Body of pancreas (tissue), 4 donors: Measurements from ENCODE around the gene HMG20B. TPM values are rescaled to one million over a fixed set of nuclear protein-coding genes. Genes with fewer than 3 reads are reported as not detected.
A peak's percentile ranks its signal among the peaks of the same experiment; 100 is the strongest.

Experiments
- ATAC-seq: fragments of 150-250 bp; one replicate; pipeline ENCODE4 v1.9.1; 2016
- DNase-seq, 4 donors: peaks; one replicate each; pipeline ENCODE4 v3.0.0-alpha.2; 2019
- H3K27ac ChIP-seq, 4 donors: fragments of 200-600 bp; sonication (generic); 1 replicate in 3 of 4; 2 replicates in 1 of 4; pipeline versions ENCODE4 v1.5.1 to v1.6.1; 2016 to 2019; ENCODE audit warnings: mild to moderate bottlenecking in 1 of 4, mixed read lengths in 1 of 4, moderate library complexity in 1 of 4
- H3K27me3 ChIP-seq, 2 donors: fragments of 200-600 bp; sonication (generic); one replicate each; pipeline ENCODE4 v1.6.0; 2016; ENCODE audit warnings: mild to moderate bottlenecking in 1 of 2
- H3K36me3 ChIP-seq, 2 donors: fragments of 200-600 bp; sonication (generic); replicated peaks in 1 of 2; 2 replicates each; pipeline ENCODE4 v1.5.1; 2016; ENCODE audit warnings: low read depth in 2 of 2; ENCODE audit not compliant: insufficient read depth in 1 of 2
- H3K4me1 ChIP-seq: fragments of 200-600 bp; sonication (generic); one replicate; pipeline ENCODE4 v1.6.0; 2016
- H3K4me3 ChIP-seq, 2 donors: fragments of 200-600 bp; sonication (generic); 1 replicate in 1 of 2; 2 replicates in 1 of 2; pipeline ENCODE4 v1.5.1; 2016 to 2019
- H3K9me3 ChIP-seq, 3 donors: fragments of 200-600 bp; sonication (generic); 1 replicate in 2 of 3; 2 replicates in 1 of 3; pipeline ENCODE4 v1.5.1; 2016
- POLR2A ChIP-seq, 3 donors: fragments of 450-650 bp; IDR thresholded peaks; one replicate each; pipeline ENCODE4 v1.6.1; 2016; ENCODE audit warnings: antibody characterized with exemption in 3 of 3, mild to moderate bottlenecking in 2 of 3
- WGBS, 2 donors: methylation state at CpG; one replicate each; pipeline ENCODE4 v1.1.5; 2017; 5-methylcytosine and 5-hydroxymethylcytosine counted together
- intact Hi-C: fragments of 100-400 bp; cut with DNase I; formaldehyde crosslinking; loops from one replicate; pipeline ENCODE4 v1.15.1; 2023
- total RNA-seq, 2 donors: library from RNA; depleted of rRNA; stranded (reverse); fragments of >200 nt; gene quantifications; one replicate each; pipeline ENCODE4 v1.1.0, GENCODE V29; 2016
- TF ChIP-seq, protein P1 (sequence below), 7 experiments: fragments of 450-650 bp in 4 of 7; fragments of 200-600 bp in 3 of 7; sonication (generic) in 3 of 7; IDR thresholded peaks; one replicate each; pipeline ENCODE4 v1.5.1; 2016 to 2019; ENCODE audit warnings: antibody characterized with exemption in 7 of 7

The HMG20B gene
- total RNA-seq, 2 donors from 2014 or later, result 66.7 to 91.0 TPM

DNA sequence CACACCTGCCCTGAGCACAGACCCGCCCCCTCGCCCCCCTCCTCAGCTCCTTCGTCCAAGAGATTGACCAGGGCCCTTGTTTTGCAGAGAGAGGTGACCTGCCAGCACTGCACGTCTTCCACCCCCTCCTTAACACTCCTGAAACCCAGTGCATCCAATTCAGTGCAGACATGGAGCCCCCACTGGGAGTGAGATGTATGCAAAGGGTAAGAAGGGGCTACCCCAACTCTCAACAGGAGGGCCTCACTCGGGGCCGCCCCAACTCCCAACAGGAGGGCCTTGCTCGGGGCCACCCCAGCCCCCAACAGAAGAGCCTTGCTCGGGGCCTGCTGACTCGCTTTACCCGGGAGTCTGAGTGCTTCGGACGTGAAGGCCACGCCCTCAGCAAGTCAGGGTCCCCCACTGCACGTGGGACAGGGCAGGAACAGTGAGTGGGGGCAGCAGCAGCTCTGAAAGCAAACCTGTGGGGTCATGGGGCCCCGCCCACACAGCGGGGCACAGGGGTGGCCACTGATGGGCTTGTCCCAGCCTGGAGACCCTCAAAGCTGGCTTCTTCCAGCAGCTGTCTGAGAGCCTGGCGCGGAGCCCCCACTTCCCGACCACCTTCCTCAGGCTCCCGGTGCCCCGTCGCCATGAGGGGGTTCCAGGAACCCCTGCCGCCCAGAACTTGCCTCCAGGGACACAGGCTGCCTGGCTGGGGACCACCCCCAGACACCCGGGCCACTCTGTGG is 48.2 kb downstream of the HMG20B start:
- peaks cover 0 to 2% of the 10 kb centered on the region in 2 donors for H3K36me3 ChIP-seq
- H3K4me3 ChIP-seq, result no peak overlapping the region
- TF ChIP-seq, protein P1, sequence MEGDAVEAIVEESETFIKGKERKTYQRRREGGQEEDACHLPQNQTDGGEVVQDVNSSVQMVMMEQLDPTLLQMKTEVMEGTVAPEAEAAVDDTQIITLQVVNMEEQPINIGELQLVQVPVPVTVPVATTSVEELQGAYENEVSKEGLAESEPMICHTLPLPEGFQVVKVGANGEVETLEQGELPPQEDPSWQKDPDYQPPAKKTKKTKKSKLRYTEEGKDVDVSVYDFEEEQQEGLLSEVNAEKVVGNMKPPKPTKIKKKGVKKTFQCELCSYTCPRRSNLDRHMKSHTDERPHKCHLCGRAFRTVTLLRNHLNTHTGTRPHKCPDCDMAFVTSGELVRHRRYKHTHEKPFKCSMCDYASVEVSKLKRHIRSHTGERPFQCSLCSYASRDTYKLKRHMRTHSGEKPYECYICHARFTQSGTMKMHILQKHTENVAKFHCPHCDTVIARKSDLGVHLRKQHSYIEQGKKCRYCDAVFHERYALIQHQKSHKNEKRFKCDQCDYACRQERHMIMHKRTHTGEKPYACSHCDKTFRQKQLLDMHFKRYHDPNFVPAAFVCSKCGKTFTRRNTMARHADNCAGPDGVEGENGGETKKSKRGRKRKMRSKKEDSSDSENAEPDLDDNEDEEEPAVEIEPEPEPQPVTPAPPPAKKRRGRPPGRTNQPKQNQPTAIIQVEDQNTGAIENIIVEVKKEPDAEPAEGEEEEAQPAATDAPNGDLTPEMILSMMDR (IDR thresholded peaks at IDR 0.05), result no peak
- TF ChIP-seq POLR2A (IDR thresholded peaks at IDR 0.05), result no peak
- 83 to 90% methylated on average over 4 to 24 of the region's 24 CpGs for WGBS, 2 donors
- no peaks in the 10 kb centered on the region for H3K27me3 ChIP-seq
- H3K27ac ChIP-seq, result no peak overlapping the region
- DNase-seq (no peak), ATAC-seq (no peak)
- peaks cover 21% of the 10 kb centered on the region for H3K4me1 ChIP-seq
- no peaks in the 10 kb centered on the region for H3K9me3 ChIP-seq
- intact Hi-C loops, result no loop called here

DNA sequence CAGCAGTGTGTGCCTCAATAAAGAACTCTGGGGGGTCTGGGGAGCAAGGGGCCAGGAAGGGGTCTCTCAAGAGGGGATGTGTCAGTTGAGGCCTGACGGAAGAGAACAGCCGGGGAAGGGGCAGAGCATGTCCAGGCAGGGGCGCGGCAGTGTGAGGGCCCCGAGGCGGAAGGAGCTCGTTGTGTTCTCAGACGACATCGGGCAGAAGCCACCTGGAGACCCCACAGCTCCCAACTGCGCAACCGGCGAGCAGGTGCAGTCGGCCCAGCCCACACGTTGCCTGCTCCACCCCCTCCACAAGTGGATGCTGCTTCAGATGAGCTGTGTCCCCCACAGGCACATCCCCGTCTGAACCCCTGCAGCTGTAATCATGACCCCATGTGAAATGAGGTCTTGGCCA is 48.9 kb downstream of the HMG20B start:
- Histone ChIP-seq H3K4me1 (peaks cover 23% of the 10 kb centered on the region), H3K9me3 (no peaks in the 10 kb centered on the region), H3K27me3 (no peaks in the 10 kb centered on the region), H3K27ac (no peak overlapping the region), H3K4me3 (no peak overlapping the region), H3K36me3 (peaks cover 0 to 2% of the 10 kb centered on the region in 2 donors)
- DNase-seq, result no peak
- WGBS, 2 donors, result 90 to 96% methylated on average over 8 to 12 of the region's 15 CpGs
- intact Hi-C loops, result no loop called here
- TF ChIP-seq, protein P1 (IDR thresholded peaks at IDR 0.05), result no peak
- TF ChIP-seq POLR2A (IDR thresholded peaks at IDR 0.05), result no peak
- ATAC-seq, result no peak

DNA sequence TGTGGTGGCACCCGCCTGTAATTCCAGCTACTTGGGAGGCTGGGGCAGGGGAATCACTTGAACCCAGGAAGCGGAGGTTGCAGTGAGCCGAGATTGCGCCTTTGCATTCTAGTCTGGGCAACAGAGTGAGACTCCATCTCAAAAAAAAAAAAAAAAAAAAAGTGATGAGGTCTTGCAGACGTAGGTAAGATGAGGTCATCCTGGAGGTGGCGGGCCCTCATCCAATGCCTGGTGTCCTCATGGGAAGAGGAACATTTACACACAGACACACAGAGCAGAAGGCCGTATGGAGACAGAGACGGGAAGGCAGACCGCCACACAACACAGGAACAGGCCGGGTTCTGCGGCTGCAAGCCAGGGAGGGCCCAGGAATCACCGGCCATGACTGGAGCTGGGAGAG is 49.5 kb downstream of the HMG20B start:
- intact Hi-C loops, result no loop called here

DNA sequence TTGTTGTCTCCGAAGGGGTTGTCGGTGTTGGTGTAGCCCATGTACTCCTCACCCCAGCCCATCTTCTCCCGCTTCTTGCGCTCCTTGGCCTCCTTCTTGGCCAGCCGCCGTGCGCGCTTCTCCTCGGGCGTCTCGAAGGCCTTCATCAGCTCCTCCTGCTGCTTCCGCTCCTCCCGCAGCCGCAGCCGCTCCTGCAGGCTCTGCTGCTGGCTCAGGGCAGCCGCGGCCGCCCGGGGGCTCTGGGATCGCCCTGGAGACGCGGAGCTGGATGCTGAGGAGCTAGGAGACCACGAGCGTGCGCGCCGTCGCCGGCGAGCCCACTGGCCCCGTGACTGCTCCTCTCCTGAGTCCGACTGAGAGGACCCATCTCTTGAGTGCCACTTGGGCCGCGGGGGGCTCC is 51.0 kb downstream of the HMG20B start:
- ATAC-seq, result no peak
- H3K36me3 ChIP-seq, result peaks cover 0 to 2% of the 10 kb centered on the region in 2 donors
- intact Hi-C loops, result no loop called here
- TF ChIP-seq, protein P1 (IDR thresholded peaks at IDR 0.05), result no peak
- TF ChIP-seq POLR2A (IDR thresholded peaks at IDR 0.05), result no peak
- 91 to 96% methylated on average over 16 to 34 of the region's 34 CpGs for WGBS, 2 donors
- no peak overlapping the region for H3K4me3 ChIP-seq
- H3K4me1 ChIP-seq, result peaks cover 29% of the 10 kb centered on the region
- no peaks in the 10 kb centered on the region for H3K9me3 ChIP-seq
- H3K27ac ChIP-seq, result no peak overlapping the region
- no peaks in the 10 kb centered on the region for H3K27me3 ChIP-seq
- DNase-seq, result no peak

More for the DNA sequence above, 49.5 kb downstream of the HMG20B start:
- WGBS, 2 donors, result 80 to 95% methylated on average over 12 of the region's 12 CpGs
- Histone ChIP-seq H3K36me3 (peaks cover 0 to 2% of the 10 kb centered on the region in 2 donors), H3K27me3 (no peaks in the 10 kb centered on the region), H3K4me3 (no peak overlapping the region), H3K4me1 (peaks cover 25% of the 10 kb centered on the region), H3K27ac (no peak overlapping the region), H3K9me3 (no peaks in the 10 kb centered on the region)
- no peak for TF ChIP-seq POLR2A (IDR thresholded peaks at IDR 0.05)
- TF ChIP-seq, protein P1 (IDR thresholded peaks at IDR 0.05), result no peak
- no peak for DNase-seq
- no peak for ATAC-seq

DNA sequence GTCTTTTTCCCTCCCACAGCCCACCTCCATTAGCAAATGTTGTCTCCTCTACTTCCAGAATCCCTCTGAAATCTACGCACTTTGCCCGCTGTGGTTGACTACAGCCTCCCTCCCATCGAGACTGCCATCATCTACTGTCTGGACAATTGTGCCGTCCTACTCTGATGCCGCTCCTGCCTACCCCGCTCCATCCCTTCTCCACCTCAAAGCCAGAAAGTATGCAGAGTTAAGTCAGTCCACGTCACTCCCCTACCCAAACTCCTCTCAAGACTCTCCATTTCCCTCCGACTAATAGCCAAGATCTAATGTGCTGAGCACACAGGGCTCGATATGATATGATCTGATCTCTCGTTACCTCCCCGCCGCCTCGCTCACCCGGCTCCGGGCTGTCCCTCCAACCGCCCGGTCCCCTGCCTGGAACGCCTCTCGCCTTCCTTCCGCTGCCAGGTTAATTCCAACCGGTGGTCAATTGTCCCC is 53.3 kb downstream of the HMG20B start:
- ATAC-seq (no peak), DNase-seq (no peak)
- peaks cover 29% of the 10 kb centered on the region for H3K4me1 ChIP-seq
- WGBS, 2 donors, result 1% methylated on average over 21 of the region's 21 CpGs
- H3K27ac ChIP-seq, result peak overlapping the region; percentile 91 to 97 (median 94)
- no peaks in the 10 kb centered on the region for H3K27me3 ChIP-seq
- H3K36me3 ChIP-seq, result peaks cover 0 to 2% of the 10 kb centered on the region in 2 donors
- H3K9me3 ChIP-seq, result no peaks in the 10 kb centered on the region
- TF ChIP-seq POLR2A (IDR thresholded peaks at IDR 0.05), result no peak
- TF ChIP-seq, protein P1 (IDR thresholded peaks at IDR 0.05), result no peak
- H3K4me3 ChIP-seq, result peak overlapping the region; percentile 80 to 100
- intact Hi-C loops, result no loop called here
